ENCODE results near the gene OXSR1.

- TF ChIP-seq YY1 (IDR thresholded peaks at IDR 0.05; ENCODE audit: insufficient read depth, insufficient read length): no peak
- no peak for TF ChIP-seq SUZ12 (IDR thresholded peaks at IDR 0.05; ENCODE audit: extremely low read depth, insufficient read depth, insufficient read length)
Observed at GRCh38 chr3:38229036-38229435, 63.7 kb downstream of the OXSR1 start.

Measured in NT2/D1 (cell line).